ENCODE data around the gene TTLL4.

The TTLL4 gene

GRCh38 chr2:218720048-218721041 lies 9.7 kb downstream of the TTLL4 start:
- Histone ChIP-seq H3K4me3 (ENCODE audit: low read length, poor library complexity, severe bottlenecking) (no peak overlapping the region), H3K9ac (ENCODE audit: low read depth, low read length, poor library complexity, severe bottlenecking) (no peak overlapping the region), H3K27me3 (ENCODE audit: insufficient read depth, low read length, poor library complexity, severe bottlenecking) (no peaks in the 10 kb centered on the region), H3K9me2 (replicated peaks; ENCODE audit: low read depth, low read length) (no peaks in the 10 kb centered on the region), H3K79me2 (ENCODE audit: insufficient read depth, low read length) (peaks cover 33% of the 10 kb centered on the region; the same call in 1 of the 2 replicates), H2AFZ (ENCODE audit: low read length) (no peak overlapping the region), H3F3A (ENCODE audit: low read depth) (no peaks in the 10 kb centered on the region; the same call in 1 of the 2 replicates), H3K4me2 (ENCODE audit: low read depth, low read length, poor library complexity, severe bottlenecking) (no peak overlapping the region), H4K20me1 (ENCODE audit: insufficient read depth, low read length, poor library complexity, severe bottlenecking) (no peaks in the 10 kb centered on the region), H3K4me1 (ENCODE audit: insufficient read depth, low read length, poor library complexity, severe bottlenecking) (peaks cover 19% of the 10 kb centered on the region), H3K36me3 (ENCODE audit: insufficient read depth, low read length) (no peaks in the 10 kb centered on the region; the same call in 1 of the 2 replicates), H3K9me3 (ENCODE audit: insufficient read depth, low read depth, low read length) (no peaks in the 10 kb centered on the region)
- TF ChIP-seq CTCF (conservative IDR thresholded peaks at IDR 0.05; ENCODE audit: low read length) (no peak), EZH2phosphoT487 (IDR thresholded peaks at IDR 0.05; ENCODE audit: borderline replicate concordance) (no peak)

- H4K20me1 ChIP-seq (ENCODE audit: insufficient read depth, low read length, poor library complexity, severe bottlenecking): no peaks in the 10 kb centered on the region
These were observed 10.9 kb downstream of the TTLL4 start for GRCh38 chr2:218721488-218721887.

GRCh38 chr2:218721934-218722333 lies 11.3 kb downstream of the TTLL4 start:
- Histone ChIP-seq H3K4me3 (ENCODE audit: low read length, poor library complexity, severe bottlenecking) (no peak overlapping the region), H3K4me1 (ENCODE audit: insufficient read depth, low read length, poor library complexity, severe bottlenecking) (peaks cover 17% of the 10 kb centered on the region), H2AFZ (ENCODE audit: low read length) (no peak overlapping the region), H3K36me3 (ENCODE audit: insufficient read depth, low read length) (0 out of 2 replicates have a peak, but pooled peaks cover under 1% of the 10 kb centered on the region), H3K27me3 (ENCODE audit: insufficient read depth, low read length, poor library complexity, severe bottlenecking) (no peaks in the 10 kb centered on the region), H3K79me2 (ENCODE audit: insufficient read depth, low read length) (peaks cover 42% of the 10 kb centered on the region; the same call in 1 of the 2 replicates), H3K9me2 (replicated peaks; ENCODE audit: low read depth, low read length) (no peaks in the 10 kb centered on the region), H3K9ac (ENCODE audit: low read depth, low read length, poor library complexity, severe bottlenecking) (no peak overlapping the region), H3K4me2 (ENCODE audit: low read depth, low read length, poor library complexity, severe bottlenecking) (no peak overlapping the region), H4K20me1 (ENCODE audit: insufficient read depth, low read length, poor library complexity, severe bottlenecking) (no peaks in the 10 kb centered on the region), H3K9me3 (ENCODE audit: insufficient read depth, low read depth, low read length) (peaks cover 11% of the 10 kb centered on the region; the same call in 1 of the 2 replicates), H3F3A (ENCODE audit: low read depth) (no peaks in the 10 kb centered on the region; the same call in 1 of the 2 replicates)
- TF ChIP-seq CTCF (conservative IDR thresholded peaks at IDR 0.05; ENCODE audit: low read length) (no peak), EZH2phosphoT487 (IDR thresholded peaks at IDR 0.05; ENCODE audit: borderline replicate concordance) (no peak)

More at GRCh38 chr2:218721488-218721887, 10.9 kb downstream of the TTLL4 start:
- H3K27me3 ChIP-seq (ENCODE audit: insufficient read depth, low read length, poor library complexity, severe bottlenecking): no peaks in the 10 kb centered on the region
- no peaks in the 10 kb centered on the region for H3K9me2 ChIP-seq (replicated peaks; ENCODE audit: low read depth, low read length)
- H3K9me3 ChIP-seq (ENCODE audit: insufficient read depth, low read depth, low read length): peaks cover 7% of the 10 kb centered on the region; the same call in 1 of the 2 replicates
- no peak overlapping the region for H3K9ac ChIP-seq (ENCODE audit: low read depth, low read length, poor library complexity, severe bottlenecking)
- no peaks in the 10 kb centered on the region for H3K36me3 ChIP-seq (ENCODE audit: insufficient read depth, low read length)
- H3K4me3 ChIP-seq (ENCODE audit: low read length, poor library complexity, severe bottlenecking): no peak overlapping the region
- no peaks in the 10 kb centered on the region; the same call in 1 of the 2 replicates for H3F3A ChIP-seq (ENCODE audit: low read depth)
- peaks cover 40% of the 10 kb centered on the region; the same call in 1 of the 2 replicates for H3K79me2 ChIP-seq (ENCODE audit: insufficient read depth, low read length)
- no peak overlapping the region for H3K4me2 ChIP-seq (ENCODE audit: low read depth, low read length, poor library complexity, severe bottlenecking)
- H3K4me1 ChIP-seq (ENCODE audit: insufficient read depth, low read length, poor library complexity, severe bottlenecking): peaks cover 19% of the 10 kb centered on the region
- no peak for TF ChIP-seq CTCF (conservative IDR thresholded peaks at IDR 0.05; ENCODE audit: low read length)
- TF ChIP-seq EZH2phosphoT487 (IDR thresholded peaks at IDR 0.05; ENCODE audit: borderline replicate concordance): no peak
- H2AFZ ChIP-seq (ENCODE audit: low read length): no peak overlapping the region

Measured in Loucy (cell line).